Mesothelial cell of epicardium (in vitro differentiated cells): ENCODE data around the gene PPIP5K1. TPM values are rescaled to one million over a fixed set of nuclear protein-coding genes. Genes with fewer than 3 reads are reported as not detected.
A peak's percentile ranks its signal among the peaks of the same experiment; 100 is the strongest.

Experiments used
- DNase-seq, 2 experiments: peaks; one replicate each; pipeline ENCODE4 v3.0.0; 2021; ENCODE audit warnings: low spot score in 2 of 2; ENCODE audit not compliant: unreplicated experiment in 2 of 2
- H3K27ac Mint-ChIP-seq: 2 replicates; pipeline ENCODE4 v1.8.0; 2021; ENCODE audit warnings: mixed read lengths
- H3K27me3 Mint-ChIP-seq: 2 replicates; pipeline ENCODE4 v1.8.0; 2021; ENCODE audit warnings: low read depth, mixed read lengths
- H3K36me3 Mint-ChIP-seq: 2 replicates; pipeline ENCODE4 v1.8.0; 2021; ENCODE audit warnings: mixed read lengths
- H3K4me1 Mint-ChIP-seq: 2 replicates; pipeline ENCODE4 v1.8.0; 2021; ENCODE audit warnings: mixed read lengths
- H3K4me3 Mint-ChIP-seq: 2 replicates; pipeline ENCODE4 v1.8.0; 2021; ENCODE audit warnings: mild to moderate bottlenecking, moderate library complexity, mixed read lengths
- H3K9me3 Mint-ChIP-seq: 2 replicates; pipeline ENCODE4 v1.8.0; 2021; ENCODE audit warnings: mixed read lengths
- total RNA-seq: library from RNA; stranded (reverse); gene quantifications from 3 replicates; pipeline ENCODE4 v1.2.1, GENCODE V29; 2021
- TF ChIP-seq, protein P1 (sequence below): fragments of 200-600 bp; sonication (generic); IDR thresholded peaks from one replicate; pipeline ENCODE4 v1.5.0; 2021; ENCODE audit warnings: antibody characterized with exemption; ENCODE audit not compliant: unreplicated experiment

Gene PPIP5K1
- total RNA-seq, 1 donor from 2014 or later, result 56.0 TPM

DNA sequence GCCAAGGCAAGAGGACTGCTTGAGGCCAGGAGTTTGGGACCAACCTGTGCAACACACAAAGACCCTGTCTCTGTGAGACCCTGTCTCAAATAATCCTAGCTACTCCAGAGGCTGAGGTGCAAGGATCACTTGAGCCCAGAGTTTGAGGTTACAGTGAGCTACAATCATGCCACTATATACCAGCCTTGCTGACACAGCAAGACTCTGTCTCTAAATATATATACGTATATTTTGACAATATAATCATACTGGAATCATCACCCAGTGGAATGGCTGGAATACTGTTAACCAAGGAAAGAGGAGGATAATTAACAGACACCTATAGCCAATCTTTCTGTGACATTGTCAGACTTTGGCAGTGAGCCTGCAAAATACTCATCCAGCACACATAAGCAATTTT lies 81.6 kb downstream of the PPIP5K1 start:
- no peaks in the 10 kb centered on the region for H3K9me3 Mint-ChIP-seq
- no peak for DNase-seq
- peaks cover 18% of the 10 kb centered on the region for H3K27me3 Mint-ChIP-seq
- TF ChIP-seq, protein P1, sequence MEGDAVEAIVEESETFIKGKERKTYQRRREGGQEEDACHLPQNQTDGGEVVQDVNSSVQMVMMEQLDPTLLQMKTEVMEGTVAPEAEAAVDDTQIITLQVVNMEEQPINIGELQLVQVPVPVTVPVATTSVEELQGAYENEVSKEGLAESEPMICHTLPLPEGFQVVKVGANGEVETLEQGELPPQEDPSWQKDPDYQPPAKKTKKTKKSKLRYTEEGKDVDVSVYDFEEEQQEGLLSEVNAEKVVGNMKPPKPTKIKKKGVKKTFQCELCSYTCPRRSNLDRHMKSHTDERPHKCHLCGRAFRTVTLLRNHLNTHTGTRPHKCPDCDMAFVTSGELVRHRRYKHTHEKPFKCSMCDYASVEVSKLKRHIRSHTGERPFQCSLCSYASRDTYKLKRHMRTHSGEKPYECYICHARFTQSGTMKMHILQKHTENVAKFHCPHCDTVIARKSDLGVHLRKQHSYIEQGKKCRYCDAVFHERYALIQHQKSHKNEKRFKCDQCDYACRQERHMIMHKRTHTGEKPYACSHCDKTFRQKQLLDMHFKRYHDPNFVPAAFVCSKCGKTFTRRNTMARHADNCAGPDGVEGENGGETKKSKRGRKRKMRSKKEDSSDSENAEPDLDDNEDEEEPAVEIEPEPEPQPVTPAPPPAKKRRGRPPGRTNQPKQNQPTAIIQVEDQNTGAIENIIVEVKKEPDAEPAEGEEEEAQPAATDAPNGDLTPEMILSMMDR, result no peak
- no peaks in the 10 kb centered on the region for H3K36me3 Mint-ChIP-seq
- no peak overlapping the region for H3K4me3 Mint-ChIP-seq
- peaks cover 43% of the 10 kb centered on the region for H3K4me1 Mint-ChIP-seq
- no peak overlapping the region for H3K27ac Mint-ChIP-seq

DNA sequence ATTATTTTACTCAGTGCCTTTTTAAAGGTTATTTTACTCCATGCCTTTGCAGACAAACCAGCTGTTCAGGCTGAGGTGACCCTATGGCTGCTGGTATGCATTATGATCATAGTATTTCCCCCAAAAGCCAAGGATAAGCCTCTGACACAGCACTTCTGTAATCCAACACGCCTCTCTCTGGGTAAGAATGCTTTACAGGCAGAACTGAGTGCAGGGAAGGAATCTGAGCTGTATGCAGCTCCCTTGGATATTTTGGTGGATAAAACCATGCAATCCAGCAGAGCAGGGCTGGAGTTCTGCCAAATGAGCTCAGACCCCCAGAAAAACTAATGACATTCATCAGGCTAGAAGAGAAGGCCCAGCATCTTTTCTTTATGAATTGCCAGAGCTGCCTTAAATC lies 84.3 kb downstream of the PPIP5K1 start:
- Mint-ChIP-seq H3K9me3 (no peaks in the 10 kb centered on the region), H3K27ac (peak overlapping the region; percentile 94)

DNA sequence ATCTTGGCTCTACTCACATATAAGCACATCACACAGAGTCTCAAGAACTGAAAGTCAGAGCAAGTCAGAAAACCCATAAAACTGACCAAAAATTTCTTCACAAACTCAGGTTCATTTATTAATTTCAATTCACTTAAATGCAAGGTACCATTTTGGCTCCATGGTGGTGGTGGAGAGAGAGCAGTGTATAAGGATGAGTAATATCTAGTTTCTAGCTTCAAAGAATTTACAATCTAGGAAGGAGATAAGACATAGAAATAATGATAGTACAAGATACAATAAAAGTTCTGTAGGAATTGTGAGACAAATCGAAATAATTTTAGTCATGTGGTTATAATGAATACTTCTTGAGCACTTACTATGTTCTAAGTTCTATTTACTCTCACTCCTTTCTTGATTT lies 90.4 kb downstream of the PPIP5K1 start:
- Mint-ChIP-seq H3K27ac (no peak overlapping the region), H3K36me3 (no peaks in the 10 kb centered on the region), H3K9me3 (no peaks in the 10 kb centered on the region), H3K27me3 (no peaks in the 10 kb centered on the region), H3K4me1 (peaks cover 2% of the 10 kb centered on the region), H3K4me3 (no peak overlapping the region)
- no peak for DNase-seq
- TF ChIP-seq, protein P1, result no peak

More for the DNA sequence above, 84.3 kb downstream of the PPIP5K1 start:
- DNase-seq, result peak in 1 of 2 experiments; percentile 52
- no peaks in the 10 kb centered on the region for H3K36me3 Mint-ChIP-seq
- no peaks in the 10 kb centered on the region for H3K27me3 Mint-ChIP-seq
- peaks cover 36% of the 10 kb centered on the region for H3K4me1 Mint-ChIP-seq
- TF ChIP-seq, protein P1, result no peak
- H3K4me3 Mint-ChIP-seq, result no peak overlapping the region

DNA sequence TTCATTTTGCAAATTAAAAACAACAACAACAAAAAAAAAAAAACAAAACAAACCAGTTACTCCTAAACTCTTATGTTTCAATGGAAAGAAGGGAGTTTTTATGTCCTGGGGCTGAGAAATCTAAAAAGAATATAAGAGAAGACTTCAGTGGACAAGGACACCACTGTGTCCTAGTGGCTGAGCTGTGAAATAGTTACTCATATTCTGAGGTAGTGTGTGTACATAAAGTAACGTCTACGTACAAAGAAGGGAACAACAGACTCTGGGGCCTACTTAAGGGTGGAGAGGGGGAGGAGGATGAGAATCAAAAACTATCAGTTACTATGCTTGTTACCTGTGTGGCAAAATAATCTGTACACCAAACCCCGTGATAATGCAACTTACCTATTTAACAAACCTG lies 91.0 kb downstream of the PPIP5K1 start:
- H3K27ac Mint-ChIP-seq, result no peak overlapping the region
- peaks cover under 1% of the 10 kb centered on the region for H3K4me1 Mint-ChIP-seq
- H3K27me3 Mint-ChIP-seq, result no peaks in the 10 kb centered on the region
- TF ChIP-seq, protein P1, result no peak
- no peaks in the 10 kb centered on the region for H3K9me3 Mint-ChIP-seq
- no peaks in the 10 kb centered on the region for H3K36me3 Mint-ChIP-seq
- no peak overlapping the region for H3K4me3 Mint-ChIP-seq
- no peak for DNase-seq

DNA sequence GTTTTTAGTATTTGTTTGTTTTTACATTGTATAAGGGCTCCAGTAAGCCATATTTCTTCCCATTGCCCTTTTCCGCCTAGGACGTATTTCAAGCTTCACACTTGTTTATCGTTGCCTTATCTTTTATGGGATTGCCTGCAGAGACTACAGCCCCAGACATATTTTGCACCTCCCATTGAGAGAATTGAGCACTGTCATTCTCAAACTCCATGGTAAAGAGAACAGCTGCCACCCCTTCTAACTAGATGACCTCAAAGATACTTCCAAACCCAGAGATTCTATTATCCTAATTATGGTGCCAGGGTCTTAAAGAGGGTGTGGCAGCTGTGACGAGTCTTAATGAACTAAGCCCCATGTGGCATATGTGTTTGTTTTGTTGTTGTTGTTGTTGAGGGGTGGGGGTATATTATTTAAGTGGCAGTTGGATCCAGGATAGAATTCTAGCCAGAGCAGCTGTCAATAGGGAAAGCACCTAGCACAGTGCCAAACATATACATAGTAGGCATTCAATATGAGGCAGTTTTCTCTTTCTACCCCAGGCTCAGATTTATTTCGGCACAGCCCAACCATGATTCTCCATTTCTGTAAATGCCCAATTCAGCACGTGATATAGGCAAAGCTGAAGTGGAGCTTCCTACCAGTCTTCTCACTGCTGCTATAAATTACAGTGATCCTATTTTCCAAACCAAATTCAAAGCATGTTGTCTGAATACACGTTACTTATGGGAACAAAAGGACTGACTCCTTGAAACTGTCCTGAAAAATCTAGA lies 96.1 kb downstream of the PPIP5K1 start:
- peak overlapping the region; percentile 99 for H3K4me3 Mint-ChIP-seq
- peak overlapping the region; percentile 99 for H3K27ac Mint-ChIP-seq
- no peaks in the 10 kb centered on the region for H3K27me3 Mint-ChIP-seq
- H3K36me3 Mint-ChIP-seq, result peaks cover 14% of the 10 kb centered on the region
- TF ChIP-seq, protein P1, result no peak
- H3K4me1 Mint-ChIP-seq, result peaks cover 24% of the 10 kb centered on the region
- DNase-seq, result no peak
- H3K9me3 Mint-ChIP-seq, result no peaks in the 10 kb centered on the region
